Activated CD4-positive, CD25-positive, alpha-beta regulatory T cell treated with anti-CD3 and anti-CD28 coated beads, Interleukin-2, amount 50 U/mL, for 24 hours (primary cell): ENCODE data around the gene ENOSF1.
"Not testable (repeated sequence)": the region's sequence is repeated elsewhere in the genome, so short reads cannot be mapped to it uniquely, and the experiment has no call there.

Source experiments
- ATAC-seq, 2 donors: fragments of 150-1000 bp; cut with Tn5 transposase; one replicate each; pipeline ENCODE4 v1.10.0; 2021; ENCODE audit warnings: mild to moderate bottlenecking in 1 of 2, moderate library complexity in 1 of 2

Gene ENOSF1

DNA sequence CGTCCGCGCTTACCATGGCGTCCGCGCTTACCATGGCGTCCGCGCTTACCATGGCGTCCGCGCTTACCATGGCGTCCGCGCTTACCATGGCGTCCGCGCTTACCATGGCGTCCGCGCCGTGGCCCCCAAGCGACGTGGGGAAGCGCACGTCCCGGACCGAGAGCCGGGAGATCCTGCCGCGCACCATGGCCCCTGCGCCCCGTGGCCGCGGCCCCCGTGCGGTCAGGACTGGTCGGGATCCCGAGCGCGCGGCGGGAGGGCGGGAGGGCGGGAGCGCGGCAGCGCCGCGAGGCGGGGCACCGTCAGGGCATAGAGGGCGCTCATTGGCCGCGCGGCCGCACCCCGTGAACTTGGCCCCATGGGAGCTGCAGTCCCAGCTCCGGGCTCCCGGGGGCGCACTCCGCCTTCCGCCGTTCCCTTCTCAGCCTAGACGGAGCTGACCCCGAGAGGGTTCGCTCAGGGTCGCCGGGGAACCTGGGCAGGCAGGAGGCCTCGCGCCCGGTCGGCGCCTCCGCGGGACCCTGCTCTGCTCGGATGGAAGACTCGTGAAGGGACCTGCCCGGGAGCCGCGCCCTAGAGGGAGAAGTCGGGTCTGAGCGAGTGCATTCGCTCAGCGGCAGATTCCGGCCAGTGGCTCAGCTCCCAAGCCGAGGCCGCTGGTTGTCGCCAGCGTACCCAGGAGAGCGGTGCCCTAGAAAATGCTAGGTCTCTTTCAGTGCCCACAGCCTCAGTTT lies at the start of gene ENOSF1:
Gene ENOSF1 (minus strand): TSS at position 230 of the 734 bp plus-strand sequence. CDS start 43 bp downstream, at position 187.
- peak; percentile 65 to 72 for ATAC-seq

- ATAC-seq, result not testable (repeated sequence)
These were observed 47.4 kb upstream of the ENOSF1 start for GRCh38 chr18:759864-760263.

DNA sequence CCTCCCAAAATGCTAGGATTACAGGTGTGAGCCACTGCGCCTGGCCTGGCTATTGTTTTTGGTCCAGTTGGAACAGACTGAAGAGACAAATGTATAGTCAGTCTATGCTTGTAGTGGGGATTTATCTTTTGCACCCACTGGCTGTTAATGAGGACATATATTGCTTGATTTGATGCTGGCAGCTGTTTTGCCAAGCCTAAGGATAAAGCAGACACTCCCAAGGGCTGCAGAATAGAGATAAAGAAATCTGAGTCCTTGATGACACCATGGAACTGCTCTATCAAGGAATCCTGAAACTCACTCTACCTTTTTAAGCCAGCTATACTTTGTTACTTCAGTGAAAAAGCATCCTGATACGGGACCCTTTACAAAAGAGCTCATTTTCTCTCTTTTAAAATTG lies 43.1 kb upstream of the ENOSF1 start:
- no peak for ATAC-seq

- ATAC-seq, result no peak
These were observed 42.2 kb upstream of the ENOSF1 start for GRCh38 chr18:754656-755055.

GRCh38 chr18:750456-750855 lies 38.0 kb upstream of the ENOSF1 start:
- no peak for ATAC-seq

DNA sequence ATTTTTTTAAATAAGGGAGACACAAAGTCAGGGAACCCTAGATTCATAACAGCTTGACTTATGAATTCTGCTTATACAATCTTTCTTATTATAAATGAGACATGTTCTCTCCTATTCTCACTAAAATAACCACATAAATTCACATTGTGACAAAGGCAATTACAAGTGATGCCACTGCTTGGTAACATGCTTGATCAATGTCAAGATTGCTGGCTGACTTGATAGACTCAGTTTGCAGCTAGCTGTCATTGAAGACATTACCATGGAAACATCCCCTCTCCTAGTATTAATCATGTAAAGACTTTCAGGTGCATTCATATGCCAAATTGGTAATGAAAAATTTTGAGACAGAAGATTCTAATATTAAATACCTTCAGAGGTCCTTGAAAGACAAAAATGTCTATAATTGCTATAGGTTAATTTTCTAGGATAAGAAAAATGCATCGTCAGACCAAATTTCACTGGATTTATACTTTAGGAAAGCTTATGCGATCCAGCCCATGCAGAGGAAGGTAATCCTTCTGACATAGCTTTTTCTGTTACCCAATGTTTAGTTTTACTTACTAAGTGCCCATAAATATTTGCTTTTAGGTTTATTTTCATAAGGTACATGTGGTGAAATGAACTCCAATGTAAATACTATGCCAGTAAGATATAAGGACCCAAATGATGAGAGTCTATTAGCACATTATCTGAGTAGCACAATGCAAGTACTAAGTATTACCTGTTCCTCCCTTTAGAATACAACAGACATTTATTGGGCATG lies 32.6 kb upstream of the ENOSF1 start:
- no peak for ATAC-seq

DNA sequence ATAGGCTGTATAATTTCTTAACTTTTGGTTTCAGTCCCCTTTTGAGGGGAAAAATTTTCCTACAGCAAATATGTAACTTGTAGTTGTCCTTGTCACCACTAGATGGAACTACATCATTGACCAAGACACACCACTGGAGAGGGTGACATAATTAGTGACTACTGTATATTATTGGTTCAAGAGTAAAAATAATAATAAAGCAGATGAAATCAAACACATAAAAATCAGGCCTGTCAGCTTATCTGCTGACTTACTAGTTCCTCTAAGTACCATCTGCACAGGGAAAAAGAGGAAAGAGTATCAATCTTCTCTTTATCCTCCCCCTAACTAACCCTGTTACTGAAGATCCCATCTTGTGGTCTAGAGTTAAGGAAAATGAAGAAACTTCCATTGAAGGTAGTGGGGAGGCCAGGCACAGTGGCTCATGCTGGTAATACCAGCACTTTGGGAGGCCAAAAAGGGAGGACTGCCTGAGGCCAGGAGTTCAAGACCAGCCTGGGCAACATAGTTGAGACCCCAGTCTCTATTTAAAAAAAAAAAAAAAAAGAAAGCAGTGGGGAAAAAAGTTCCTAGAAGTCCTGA lies 29.6 kb upstream of the ENOSF1 start:
- peak in 1 of 2 donors; percentile 74 for ATAC-seq

DNA sequence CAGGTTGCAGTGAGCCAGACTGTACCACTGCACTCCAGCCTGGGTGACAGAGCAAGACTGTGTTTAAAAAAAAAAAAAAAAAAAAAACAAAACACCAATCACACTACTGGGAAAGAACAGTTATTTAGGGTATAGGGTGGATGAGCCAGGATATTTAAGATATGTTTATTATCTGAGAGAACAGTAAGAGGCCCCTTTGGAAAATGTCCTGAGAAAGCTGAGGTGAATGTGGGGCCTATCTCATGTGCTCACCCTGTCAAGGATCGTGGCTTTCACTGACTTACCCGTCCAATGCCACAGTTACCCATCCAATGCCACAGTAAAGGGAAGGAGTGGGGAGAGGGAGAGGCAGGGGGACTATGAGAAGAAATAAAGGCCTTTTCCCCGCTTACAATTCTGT lies 19.9 kb upstream of the ENOSF1 start:
- no peak for ATAC-seq

- ATAC-seq, result no peak
These were observed 18.8 kb upstream of the ENOSF1 start for GRCh38 chr18:731185-731584.

DNA sequence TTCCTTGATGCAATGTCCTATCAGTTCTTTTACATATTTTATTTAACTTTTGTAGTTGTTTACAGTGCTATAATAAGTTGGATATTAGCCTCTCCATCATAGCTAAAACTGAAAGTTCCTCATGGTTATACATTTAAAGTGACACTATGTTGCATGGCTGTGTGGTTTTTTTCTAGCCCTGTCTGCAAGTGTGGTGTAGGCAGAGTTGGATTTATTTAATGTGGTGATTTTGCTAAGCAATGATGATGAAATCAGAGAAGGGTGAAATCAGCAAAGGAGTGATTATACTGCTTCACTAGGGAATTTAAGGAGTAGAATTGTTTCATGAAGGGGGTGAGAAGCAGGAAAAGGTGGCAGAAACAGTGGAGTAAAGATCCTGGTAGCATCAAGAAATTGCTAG lies 18.3 kb upstream of the ENOSF1 start:
- ATAC-seq, result no peak

- not testable (repeated sequence) for ATAC-seq
These were observed 17.7 kb upstream of the ENOSF1 start for GRCh38 chr18:730120-730519.

DNA sequence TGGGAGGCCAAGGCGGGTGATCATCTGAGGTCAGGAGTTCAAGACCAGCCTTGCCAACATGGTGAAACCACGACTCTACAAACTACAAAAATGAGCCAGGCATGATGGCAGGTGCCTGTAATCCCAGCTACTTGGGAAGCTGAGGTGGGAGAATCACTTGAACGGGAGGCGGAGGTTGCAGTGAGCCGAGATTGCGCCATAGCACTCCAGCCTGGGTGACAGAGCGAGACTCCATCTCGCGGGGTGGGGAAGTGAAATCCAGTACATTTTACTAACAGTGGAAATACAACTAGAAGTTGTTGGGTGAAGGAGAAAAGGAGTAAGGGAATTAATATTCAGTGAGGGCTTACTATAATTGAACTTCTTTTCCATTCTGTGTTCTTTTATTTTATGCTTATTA lies 13.2 kb upstream of the ENOSF1 start:
- ATAC-seq, result no peak

- ATAC-seq, result no peak
These were observed 11.2 kb upstream of the ENOSF1 start for GRCh38 chr18:723541-724080.

- ATAC-seq, result no peak
These were observed 4.6 kb upstream of the ENOSF1 start for GRCh38 chr18:717003-717402.

DNA sequence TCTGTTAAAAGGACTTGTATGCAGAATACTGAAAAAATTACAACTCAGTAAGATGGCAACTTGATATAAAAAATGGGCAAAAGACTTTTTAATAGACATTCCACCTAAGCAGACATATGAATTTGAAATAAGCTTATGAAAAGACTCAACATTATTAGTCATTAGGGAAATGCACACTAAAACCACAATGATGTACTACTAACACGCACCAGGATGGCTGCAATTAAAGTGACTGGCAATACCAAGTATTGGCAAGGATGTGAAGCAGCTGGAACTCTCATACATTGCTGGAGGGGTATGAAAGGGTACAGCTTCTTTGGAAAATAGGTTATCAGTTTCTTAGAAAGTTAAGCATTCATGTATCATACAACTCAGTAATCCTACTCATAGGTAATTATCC lies 3.2 kb upstream of the ENOSF1 start:
- ATAC-seq, result peak; percentile 69 to 74

DNA sequence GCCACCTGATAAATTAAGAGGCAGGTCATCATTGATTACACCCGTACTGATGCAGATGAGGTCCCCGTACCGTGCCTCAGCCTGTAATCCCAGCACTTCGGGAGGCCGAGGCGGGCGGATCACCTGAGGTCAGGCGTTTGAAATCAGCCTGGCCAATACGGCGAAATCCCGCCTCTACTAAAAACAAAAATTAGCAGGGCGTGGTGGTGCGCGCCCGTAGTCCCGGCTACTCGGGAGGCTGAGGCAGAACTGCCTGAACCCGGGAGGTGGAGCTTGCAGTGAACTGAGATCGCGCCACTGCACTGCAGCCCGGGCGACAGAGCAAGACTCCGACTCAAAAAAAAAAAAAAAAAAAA lies 683 bp upstream of the ENOSF1 start:
- ATAC-seq, result no peak

DNA sequence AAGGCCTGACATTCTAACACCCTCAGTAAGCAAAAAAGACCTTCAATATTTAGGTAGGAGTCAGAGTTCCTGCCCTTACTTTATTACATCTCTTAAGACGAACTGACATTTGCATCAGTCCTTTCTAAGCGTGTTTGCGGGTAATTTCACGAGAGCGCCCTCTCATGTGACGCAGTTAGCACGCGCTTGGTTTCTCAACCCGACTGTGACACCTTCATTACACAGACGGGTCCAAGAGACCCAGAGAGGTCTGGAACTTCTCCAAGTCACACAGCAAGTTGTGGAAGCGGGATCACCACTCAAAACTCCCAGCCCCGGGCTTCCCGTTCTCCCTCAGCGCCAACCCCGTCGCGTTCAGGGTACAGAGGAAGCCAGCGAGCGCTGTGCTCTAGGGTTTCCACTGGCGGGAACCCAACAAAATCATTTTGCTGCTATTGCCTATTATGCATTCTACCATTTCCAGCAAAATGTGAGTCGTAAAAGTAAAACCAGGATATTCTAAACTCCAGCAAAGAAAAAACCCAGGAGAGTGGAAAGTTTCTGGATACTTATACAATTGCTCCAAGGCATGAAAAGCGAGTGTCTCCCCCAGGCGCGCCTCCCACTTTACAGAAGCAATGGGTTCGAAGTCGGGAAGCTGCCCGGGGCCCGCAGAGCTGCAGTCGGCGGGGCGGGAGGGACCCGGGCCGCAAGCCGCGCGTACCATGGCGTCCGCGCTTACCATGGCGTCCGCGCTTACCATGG lies 601 bp downstream of the ENOSF1 start:
- ATAC-seq, result peak; percentile 57 to 62

DNA sequence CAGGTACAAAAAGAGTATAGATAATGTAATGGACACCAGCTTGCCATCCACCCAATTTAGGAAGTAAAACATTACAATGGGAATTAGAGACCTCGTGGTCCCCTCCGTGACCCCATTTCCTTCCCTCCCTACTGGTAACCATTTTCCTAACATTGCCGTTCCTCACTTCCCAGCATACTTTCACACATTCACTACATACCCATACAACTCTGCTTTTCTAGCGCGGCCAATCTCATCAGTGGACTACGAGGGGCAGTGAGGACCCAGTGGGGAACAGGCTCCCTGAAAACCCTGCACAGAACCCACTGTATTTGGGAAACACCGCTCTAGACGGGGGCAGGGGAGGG lies 1.1 kb downstream of the ENOSF1 start:
- no peak for ATAC-seq

DNA sequence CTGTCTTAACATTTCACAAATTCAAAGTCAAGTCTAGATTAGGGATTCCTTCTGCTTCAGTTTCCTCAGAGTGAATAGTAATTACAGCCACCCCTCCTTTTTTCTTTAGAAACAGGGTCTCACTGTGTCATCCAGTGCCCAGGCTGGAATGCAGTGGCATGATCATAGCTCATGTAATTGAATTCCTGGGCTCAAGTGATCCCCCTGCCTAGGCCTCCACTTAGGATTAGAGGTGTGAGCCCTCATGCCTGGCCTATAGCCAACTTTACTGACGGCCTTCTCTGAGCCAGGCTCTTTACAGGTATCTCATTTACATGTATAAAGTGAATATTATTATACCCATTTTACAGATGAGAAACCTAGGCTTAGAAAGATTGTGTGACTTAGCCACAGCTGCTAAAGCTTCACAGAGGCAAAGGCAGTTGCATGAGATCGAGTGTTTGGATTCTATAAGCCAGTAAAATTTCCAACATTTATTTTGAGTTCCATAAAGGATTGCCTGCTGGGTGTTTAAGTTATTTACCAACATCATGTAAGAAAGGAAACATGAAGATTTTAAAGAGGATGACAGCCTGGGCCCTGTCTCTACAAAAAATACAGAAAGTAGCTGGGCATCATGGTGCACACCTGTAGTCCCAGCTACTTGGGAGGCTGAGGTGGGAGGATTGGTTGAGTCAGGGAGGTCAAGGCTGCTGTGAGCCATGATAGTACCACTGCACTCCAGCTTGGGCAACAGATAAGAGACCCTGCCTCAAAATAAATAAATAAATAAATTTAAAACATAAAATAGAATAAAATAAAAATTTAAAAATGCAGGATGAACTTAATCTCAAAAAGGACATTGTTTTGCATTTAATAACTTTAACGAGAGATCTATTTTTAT lies 1.8 kb downstream of the ENOSF1 start:
- no peak for ATAC-seq

GRCh38 chr18:709771-710170 lies 2.7 kb downstream of the ENOSF1 start:
- ATAC-seq, result no peak

DNA sequence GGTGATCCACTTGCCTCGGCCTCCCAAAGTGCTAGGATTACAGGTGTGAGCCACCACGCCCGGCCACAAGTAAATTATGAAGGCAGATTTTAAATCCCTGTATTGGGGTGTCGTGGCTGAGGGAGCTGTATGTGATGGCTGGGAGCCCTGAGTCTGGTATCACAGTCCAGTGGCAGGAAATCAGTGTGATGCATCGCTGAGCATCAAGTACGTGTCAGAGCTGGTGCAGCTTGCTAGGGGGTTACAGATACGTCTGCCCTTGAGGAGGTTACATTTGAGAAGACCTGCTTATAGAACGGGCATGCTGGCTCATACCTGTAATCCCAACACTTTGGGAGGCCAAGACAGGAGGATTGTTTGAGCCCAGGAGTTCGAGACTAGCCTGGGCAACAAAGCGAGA lies 4.3 kb downstream of the ENOSF1 start:
- no peak for ATAC-seq

- ATAC-seq, result no peak
These were observed 6.0 kb downstream of the ENOSF1 start for GRCh38 chr18:706405-706804.
